ENCODE results near the gene ANKIB1. TPM values are rescaled to one million over a fixed set of nuclear protein-coding genes. Genes with fewer than 3 reads are reported as not detected.
A peak's percentile ranks its signal among the peaks of the same experiment; 100 is the strongest.

Gene ANKIB1
- total RNA-seq, 2 experiments from 2014 or later: 60.0 to 66.9 TPM

DNA sequence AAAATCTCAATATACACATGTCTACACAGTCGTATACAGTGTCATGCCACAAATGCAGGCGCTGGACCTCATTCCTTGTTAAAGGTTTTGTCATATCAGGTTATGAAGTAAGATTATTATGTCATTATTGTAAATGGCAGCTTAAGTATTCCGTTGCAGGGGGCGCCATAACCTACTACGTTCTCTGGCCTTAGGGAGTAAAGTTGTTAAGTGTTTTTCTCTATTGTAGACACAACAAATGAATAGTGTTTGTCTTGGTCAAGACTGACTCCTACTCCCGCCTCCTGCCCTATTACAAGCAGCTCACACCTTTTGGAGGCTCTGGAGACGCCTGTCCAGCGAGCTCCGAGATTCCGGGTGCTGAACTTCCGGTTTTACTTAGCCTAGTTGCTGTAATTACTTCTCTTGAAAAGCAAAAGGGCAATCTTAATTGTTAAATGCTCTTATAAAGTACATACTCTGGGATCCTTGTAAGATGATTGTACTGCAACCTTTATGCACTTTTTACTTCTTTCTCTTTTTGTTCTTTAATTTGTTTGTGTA lies 202.5 kb downstream of the ANKIB1 start:
- Histone ChIP-seq H3K4me3 (ENCODE audit: low read length) (peak overlapping the region; percentile 85), H3K27ac (ENCODE audit: low read depth in 1 of 2, low read length in 2 of 2) (peak overlapping the region; percentile 89 to 93), H3K36me3 (ENCODE audit: insufficient read depth, low read length) (peaks cover 25% of the 10 kb centered on the region), H3K4me1 (ENCODE audit: insufficient read depth, low read length) (peaks cover 13% of the 10 kb centered on the region), H3K27me3 (ENCODE audit: control insufficient read depth in 1 of 2, insufficient read depth in 2 of 2, low read length in 2 of 2) (no peaks in the 10 kb centered on the region), H3K9me3 (ENCODE audit: control insufficient read depth in 1 of 2, insufficient read depth in 1 of 2, low read length in 2 of 2) (no peaks in the 10 kb centered on the region)
- intact Hi-C loops (cut with DNase I, micrococcal nuclease): loop anchor here (2.0 to 10.0 kb wide), 10 partner anchors 81 to 1993 kb away; partner anchors contain the start of genes CYP51A1 (in 2 of the 2), LRRD1 (in 1 of the 2), PEX1 (in 1 of the 2) and RBM48 (in 1 of the 2)
- Mint-ChIP-seq H3K27me3 (no peaks in the 10 kb centered on the region), H3K27ac (peak overlapping the region; percentile 94), H3K36me3 (ENCODE audit: low read depth) (peaks cover 21% of the 10 kb centered on the region), H3K9me3 (no peaks in the 10 kb centered on the region), H3K4me3 (peak overlapping the region; percentile 96), H3K4me1 (ENCODE audit: low read depth) (peaks cover 4% of the 10 kb centered on the region)
- TF ChIP-seq, protein P1, sequence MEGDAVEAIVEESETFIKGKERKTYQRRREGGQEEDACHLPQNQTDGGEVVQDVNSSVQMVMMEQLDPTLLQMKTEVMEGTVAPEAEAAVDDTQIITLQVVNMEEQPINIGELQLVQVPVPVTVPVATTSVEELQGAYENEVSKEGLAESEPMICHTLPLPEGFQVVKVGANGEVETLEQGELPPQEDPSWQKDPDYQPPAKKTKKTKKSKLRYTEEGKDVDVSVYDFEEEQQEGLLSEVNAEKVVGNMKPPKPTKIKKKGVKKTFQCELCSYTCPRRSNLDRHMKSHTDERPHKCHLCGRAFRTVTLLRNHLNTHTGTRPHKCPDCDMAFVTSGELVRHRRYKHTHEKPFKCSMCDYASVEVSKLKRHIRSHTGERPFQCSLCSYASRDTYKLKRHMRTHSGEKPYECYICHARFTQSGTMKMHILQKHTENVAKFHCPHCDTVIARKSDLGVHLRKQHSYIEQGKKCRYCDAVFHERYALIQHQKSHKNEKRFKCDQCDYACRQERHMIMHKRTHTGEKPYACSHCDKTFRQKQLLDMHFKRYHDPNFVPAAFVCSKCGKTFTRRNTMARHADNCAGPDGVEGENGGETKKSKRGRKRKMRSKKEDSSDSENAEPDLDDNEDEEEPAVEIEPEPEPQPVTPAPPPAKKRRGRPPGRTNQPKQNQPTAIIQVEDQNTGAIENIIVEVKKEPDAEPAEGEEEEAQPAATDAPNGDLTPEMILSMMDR (IDR thresholded peaks at IDR 0.05): peak; percentile 55
- CTCF ChIA-PET: interaction anchor here (0.7 to 3.0 kb wide), 12 partner anchors 8 to 1993 kb away, joined by 3 to 41 read pairs (median 6); partner anchors contain the start of genes ANKIB1, CYP51A1, KRIT1 and LRRD1
- POLR2A ChIA-PET: interaction anchor here (1.0 to 3.0 kb wide), 16 partner anchors 11 to 784 kb away, joined by 3 to 77 read pairs (median 8); partner anchors contain the start of genes AKAP9, ANKIB1, FAM133B and KRIT1
- peak; percentile 39 to 85 (median 56) for DNase-seq
- ATAC-seq (ENCODE audit: poor library complexity): peak; percentile 70

Small RNA genes within 50 kb of the gene (microRNA-seq; reads per million reads assigned to microRNA genes)
- not detected for gene MIR1285-1 (ENCODE audit: borderline microRNAs expressed, borderline replicate concordance)

Other genes starting within 250 kb of the ANKIB1 start
- gene CYP51A1, start 111.5 kb upstream of the ANKIB1 start, total RNA-seq: 10 to 100 TPM; 25.9 to 30.9 TPM
- gene LRRD1, start 66.8 kb upstream of the ANKIB1 start, total RNA-seq: not detected
- 10 to 100 TPM; 28.6 to 28.7 TPM for gene KRIT1, start 60 bp upstream of the ANKIB1 start, total RNA-seq
- 10 to 100 TPM; 12.0 to 13.5 TPM for gene GATAD1, start 201.5 kb downstream of the ANKIB1 start, total RNA-seq
- not detected for gene ERVW-1, start 232.0 kb downstream of the ANKIB1 start, total RNA-seq

Measured in CD4-positive, alpha-beta T cell (primary cell).